ENCODE results near the gene XPOT. TPM values are rescaled to one million over a fixed set of nuclear protein-coding genes. Genes with fewer than 3 reads are reported as not detected.
"Not testable (repeated sequence)": the region's sequence is repeated elsewhere in the genome, so short reads cannot be mapped to it uniquely, and the experiment has no call there.

The XPOT gene, protein sequence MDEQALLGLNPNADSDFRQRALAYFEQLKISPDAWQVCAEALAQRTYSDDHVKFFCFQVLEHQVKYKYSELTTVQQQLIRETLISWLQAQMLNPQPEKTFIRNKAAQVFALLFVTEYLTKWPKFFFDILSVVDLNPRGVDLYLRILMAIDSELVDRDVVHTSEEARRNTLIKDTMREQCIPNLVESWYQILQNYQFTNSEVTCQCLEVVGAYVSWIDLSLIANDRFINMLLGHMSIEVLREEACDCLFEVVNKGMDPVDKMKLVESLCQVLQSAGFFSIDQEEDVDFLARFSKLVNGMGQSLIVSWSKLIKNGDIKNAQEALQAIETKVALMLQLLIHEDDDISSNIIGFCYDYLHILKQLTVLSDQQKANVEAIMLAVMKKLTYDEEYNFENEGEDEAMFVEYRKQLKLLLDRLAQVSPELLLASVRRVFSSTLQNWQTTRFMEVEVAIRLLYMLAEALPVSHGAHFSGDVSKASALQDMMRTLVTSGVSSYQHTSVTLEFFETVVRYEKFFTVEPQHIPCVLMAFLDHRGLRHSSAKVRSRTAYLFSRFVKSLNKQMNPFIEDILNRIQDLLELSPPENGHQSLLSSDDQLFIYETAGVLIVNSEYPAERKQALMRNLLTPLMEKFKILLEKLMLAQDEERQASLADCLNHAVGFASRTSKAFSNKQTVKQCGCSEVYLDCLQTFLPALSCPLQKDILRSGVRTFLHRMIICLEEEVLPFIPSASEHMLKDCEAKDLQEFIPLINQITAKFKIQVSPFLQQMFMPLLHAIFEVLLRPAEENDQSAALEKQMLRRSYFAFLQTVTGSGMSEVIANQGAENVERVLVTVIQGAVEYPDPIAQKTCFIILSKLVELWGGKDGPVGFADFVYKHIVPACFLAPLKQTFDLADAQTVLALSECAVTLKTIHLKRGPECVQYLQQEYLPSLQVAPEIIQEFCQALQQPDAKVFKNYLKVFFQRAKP
- 10 to 100 TPM; 29.8 to 51.0 TPM for total RNA-seq

DNA sequence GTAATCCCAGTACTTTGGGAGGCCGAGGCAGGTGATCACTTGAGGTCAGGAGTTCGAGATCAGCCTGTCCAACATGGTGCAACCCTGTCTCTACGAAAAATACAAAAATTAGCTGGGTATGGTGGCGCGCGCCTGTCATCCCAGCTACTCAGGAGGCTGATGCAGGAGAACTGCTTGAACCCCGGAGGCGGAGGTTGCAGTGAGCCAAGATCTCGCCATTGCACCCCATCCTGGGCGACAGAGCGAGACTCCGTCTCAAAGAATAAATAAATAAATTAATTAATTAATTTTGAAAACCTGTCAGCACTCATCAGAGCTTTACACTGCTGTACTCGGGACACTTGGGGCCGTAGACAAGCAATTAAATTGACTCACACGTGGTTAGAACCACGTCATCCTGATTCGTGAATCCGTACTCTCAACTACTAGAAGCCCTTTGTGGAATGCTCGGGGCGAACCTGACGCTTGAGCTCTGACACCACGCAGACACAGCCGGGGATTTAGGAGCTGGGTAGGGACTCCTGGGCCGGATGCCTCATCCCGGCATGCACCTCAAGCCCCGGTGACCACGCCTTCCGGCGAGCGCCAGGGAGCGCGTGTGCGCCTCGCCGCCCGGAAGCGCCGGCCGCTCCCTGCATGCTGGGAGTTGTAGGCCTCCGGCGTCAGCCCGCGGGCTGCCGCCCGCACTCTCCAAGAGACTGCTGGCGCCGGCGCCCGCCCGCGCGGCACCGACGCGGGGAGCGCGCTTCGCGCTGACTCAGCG is at the start of gene XPOT:
XPOT (plus strand) TSS at position 686 of the 763 bp plus-strand sequence. CDS start 5,644 bp downstream, outside the sequence.
- no peaks in the 10 kb centered on the region for H3K36me3 ChIP-seq
- no peaks in the 10 kb centered on the region for H3K9me3 ChIP-seq
- H3K27me3 ChIP-seq: no peaks in the 10 kb centered on the region
- H3K27ac ChIP-seq: peak within 1 kb of the TSS; percentile 99
- peaks cover 4% of the 10 kb centered on the region for H3K4me1 ChIP-seq
- peak within 1 kb of the TSS; percentile 81 to 91 for H3K9ac ChIP-seq (ENCODE audit: low read depth in 2 of 2, low read length in 2 of 2)
- intact Hi-C loops (cut with DNase I): no loop called here
- DNase-seq: peak; percentile 93
- TF ChIP-seq, protein P1, sequence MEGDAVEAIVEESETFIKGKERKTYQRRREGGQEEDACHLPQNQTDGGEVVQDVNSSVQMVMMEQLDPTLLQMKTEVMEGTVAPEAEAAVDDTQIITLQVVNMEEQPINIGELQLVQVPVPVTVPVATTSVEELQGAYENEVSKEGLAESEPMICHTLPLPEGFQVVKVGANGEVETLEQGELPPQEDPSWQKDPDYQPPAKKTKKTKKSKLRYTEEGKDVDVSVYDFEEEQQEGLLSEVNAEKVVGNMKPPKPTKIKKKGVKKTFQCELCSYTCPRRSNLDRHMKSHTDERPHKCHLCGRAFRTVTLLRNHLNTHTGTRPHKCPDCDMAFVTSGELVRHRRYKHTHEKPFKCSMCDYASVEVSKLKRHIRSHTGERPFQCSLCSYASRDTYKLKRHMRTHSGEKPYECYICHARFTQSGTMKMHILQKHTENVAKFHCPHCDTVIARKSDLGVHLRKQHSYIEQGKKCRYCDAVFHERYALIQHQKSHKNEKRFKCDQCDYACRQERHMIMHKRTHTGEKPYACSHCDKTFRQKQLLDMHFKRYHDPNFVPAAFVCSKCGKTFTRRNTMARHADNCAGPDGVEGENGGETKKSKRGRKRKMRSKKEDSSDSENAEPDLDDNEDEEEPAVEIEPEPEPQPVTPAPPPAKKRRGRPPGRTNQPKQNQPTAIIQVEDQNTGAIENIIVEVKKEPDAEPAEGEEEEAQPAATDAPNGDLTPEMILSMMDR (IDR thresholded peaks at IDR 0.05): no peak
- H3K4me3 ChIP-seq: peak within 1 kb of the TSS; percentile 93

DNA sequence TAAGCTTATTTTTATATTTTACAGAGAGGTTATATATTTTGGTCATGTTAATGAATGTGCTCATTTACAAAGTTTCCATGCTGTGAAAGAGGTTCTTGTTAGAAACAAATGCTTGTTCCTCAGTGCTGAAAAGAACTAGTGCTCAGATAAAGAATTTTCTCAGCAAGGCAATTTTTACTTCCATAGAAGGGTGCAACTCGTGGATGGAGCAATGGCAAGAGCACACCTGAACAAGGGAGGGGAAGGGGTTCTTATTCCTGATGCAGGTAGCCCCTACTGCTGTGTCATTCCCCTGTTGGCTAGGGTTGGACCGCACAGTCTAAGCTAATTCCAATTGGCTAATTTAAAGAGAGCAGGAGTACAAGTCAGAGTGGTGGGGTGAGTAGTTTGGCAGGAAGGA is 48.0 kb upstream of the XPOT start:
- H3K4me1 ChIP-seq; H3K9me3 ChIP-seq; H3K27me3 ChIP-seq; DNase-seq; H3K4me3 ChIP-seq; H3K27ac ChIP-seq; H3K36me3 ChIP-seq; H3K9ac ChIP-seq (ENCODE audit: low read depth in 2 of 2, low read length in 2 of 2); intact Hi-C loops (cut with DNase I): not testable (repeated sequence)

DNA sequence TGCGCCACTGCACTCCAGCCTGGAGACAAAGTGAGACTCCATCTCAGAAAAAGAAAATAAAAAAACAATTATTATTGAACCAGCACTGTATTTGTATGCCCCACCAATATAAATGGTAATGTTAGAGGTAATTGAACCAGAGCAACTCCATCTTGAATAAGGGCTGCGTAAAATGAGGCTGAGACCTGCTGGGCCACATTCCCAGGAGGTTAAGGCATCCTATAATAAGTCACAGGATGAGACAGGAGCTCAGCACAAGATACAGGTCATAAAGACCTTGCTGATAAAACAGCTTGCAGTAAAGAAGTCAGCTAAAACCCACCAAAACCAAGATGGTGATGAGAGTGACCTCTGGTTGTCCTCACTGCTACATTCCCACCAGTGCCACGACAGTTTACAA is 43.0 kb upstream of the XPOT start:
- H3K9ac ChIP-seq (ENCODE audit: low read depth in 2 of 2, low read length in 2 of 2); DNase-seq; H3K36me3 ChIP-seq: not testable (repeated sequence)

DNA sequence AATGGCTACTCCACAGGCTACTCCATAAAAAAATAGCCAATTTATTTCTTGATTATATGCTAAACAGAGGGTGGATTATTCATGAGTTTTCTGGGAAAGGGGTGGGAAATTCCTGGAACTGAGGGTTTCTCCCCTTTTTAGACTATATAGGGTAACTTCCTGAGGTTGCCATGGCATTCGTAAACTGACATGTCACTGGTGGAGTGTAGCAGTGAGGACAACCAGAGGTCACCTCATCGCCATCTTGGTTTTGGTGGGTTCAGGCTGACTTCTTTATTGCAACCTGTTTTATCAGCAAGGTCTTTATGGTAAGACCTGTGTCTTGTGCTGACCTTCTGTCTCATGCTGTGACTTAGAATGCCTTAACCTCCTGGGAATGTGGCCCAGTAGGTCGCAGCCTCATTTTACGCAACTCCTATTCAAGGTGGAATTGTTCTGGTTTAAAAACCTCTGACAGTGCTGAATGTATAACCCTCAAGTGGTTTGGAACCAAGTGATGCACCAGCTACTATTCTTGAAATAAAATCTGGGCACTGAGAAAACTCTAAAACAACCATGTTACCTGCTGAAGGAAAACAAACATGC is 41.4 kb upstream of the XPOT start:
- intact Hi-C loops (cut with DNase I): no loop called here
- no peak for DNase-seq

More for the DNA sequence above, 43.0 kb upstream of the XPOT start:
- H3K4me3 ChIP-seq; H3K4me1 ChIP-seq; H3K27ac ChIP-seq; H3K27me3 ChIP-seq; H3K9me3 ChIP-seq; intact Hi-C loops (cut with DNase I): not testable (repeated sequence)

DNA sequence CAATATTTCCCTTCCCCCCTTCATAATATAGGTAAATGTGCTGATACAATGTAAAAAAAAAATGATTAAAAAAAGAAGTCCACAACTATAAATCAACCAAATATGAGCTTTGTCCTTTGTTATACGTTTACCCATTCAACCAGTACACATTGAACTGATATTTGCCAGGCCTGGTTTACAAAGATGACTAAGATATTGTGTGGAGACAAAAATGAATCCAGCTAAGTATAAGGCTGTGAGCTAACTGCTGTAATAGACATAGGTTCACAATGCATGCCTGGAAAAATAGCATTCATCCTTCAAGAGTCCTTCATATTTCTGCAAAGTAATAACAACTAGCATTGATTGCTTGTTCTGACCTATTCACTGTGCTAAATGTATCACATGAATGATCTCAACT is 20.5 kb upstream of the XPOT start:
- intact Hi-C loops (cut with DNase I): no loop called here
- Histone ChIP-seq H3K4me1 (no peaks in the 10 kb centered on the region), H3K4me3 (no peak overlapping the region), H3K9ac (ENCODE audit: low read depth in 2 of 2, low read length in 2 of 2) (no peak overlapping the region), H3K27ac (no peak overlapping the region), H3K27me3 (no peaks in the 10 kb centered on the region), H3K36me3 (no peaks in the 10 kb centered on the region), H3K9me3 (no peaks in the 10 kb centered on the region)
- TF ChIP-seq, protein P1 (IDR thresholded peaks at IDR 0.05): no peak
- DNase-seq: no peak

More for the DNA sequence above, 41.4 kb upstream of the XPOT start:
- Histone ChIP-seq H3K27ac (no peak overlapping the region), H3K27me3 (no peaks in the 10 kb centered on the region), H3K36me3 (no peaks in the 10 kb centered on the region), H3K4me1 (no peaks in the 10 kb centered on the region), H3K4me3 (no peak overlapping the region), H3K9ac (ENCODE audit: low read depth in 2 of 2, low read length in 2 of 2) (no peak overlapping the region), H3K9me3 (no peaks in the 10 kb centered on the region)
- TF ChIP-seq, protein P1 (IDR thresholded peaks at IDR 0.05): no peak
